GM18909 (cell line): ENCODE measurements around the gene KRTAP19-7.

Experiments used
- ATAC-seq: cut with Tn5 transposase; IDR thresholded peaks from one replicate; pipeline ENCODE4 v1.9.1; 2021; ENCODE audit warnings: mild to moderate bottlenecking; ENCODE audit not compliant: unreplicated experiment, poor library complexity

KRTAP19-7 gene

GRCh38 chr21:30561264-30561895, at the start of gene KRTAP19-7:
TSS of gene KRTAP19-7 (minus strand) at chr21:30561314. CDS start at chr21:30561289, 25 bp downstream.
- no peak for ATAC-seq

- no peak for ATAC-seq
These were observed 44.9 kb upstream of the KRTAP19-7 start for GRCh38 chr21:30605968-30606367.

- ATAC-seq, result no peak
These were observed 39.7 kb upstream of the KRTAP19-7 start, which contains the start of gene KRTAP22-1 for GRCh38 chr21:30600787-30601186. TSS of gene KRTAP22-1 (plus strand) at chr21:30601087.

- ATAC-seq, result no peak
These were observed 37.7 kb upstream of the KRTAP19-7 start, which contains the start of gene KRTAP6-2 for GRCh38 chr21:30598802-30599201. TSS of gene KRTAP6-2 (minus strand) at chr21:30598902. CDS start at chr21:30598874, 28 bp downstream.

GRCh38 chr21:30592140-30592539, 31.0 kb upstream of the KRTAP19-7 start, which contains the start of gene KRTAP6-3:
TSS of gene KRTAP6-3 (plus strand) at chr21:30592440. CDS start at chr21:30592446, 6 bp downstream.
- no peak for ATAC-seq

GRCh38 chr21:30590297-30590696, 29.2 kb upstream of the KRTAP19-7 start, which contains the start of gene KRTAP22-2:
TSS of gene KRTAP22-2 (minus strand) at chr21:30590397.
- no peak for ATAC-seq

- no peak for ATAC-seq
These were observed 21.8 kb upstream of the KRTAP19-7 start for GRCh38 chr21:30582870-30583269.

- no peak for ATAC-seq
These were observed 19.0 kb upstream of the KRTAP19-7 start for GRCh38 chr21:30580132-30580531.

GRCh38 chr21:30579346-30579745, 18.2 kb upstream of the KRTAP19-7 start:
- no peak for ATAC-seq

GRCh38 chr21:30577766-30578165, 16.7 kb upstream of the KRTAP19-7 start:
- ATAC-seq, result no peak

GRCh38 chr21:30567617-30568016, 6.5 kb upstream of the KRTAP19-7 start:
- ATAC-seq, result no peak

- ATAC-seq, result no peak
These were observed 2.5 kb upstream of the KRTAP19-7 start for GRCh38 chr21:30563630-30564029.

GRCh38 chr21:30563072-30563471, 2.0 kb upstream of the KRTAP19-7 start:
- ATAC-seq, result no peak

GRCh38 chr21:30561957-30562356, 843 bp upstream of the KRTAP19-7 start:
- no peak for ATAC-seq

GRCh38 chr21:30555095-30555494, 6.0 kb downstream of the KRTAP19-7 start:
- no peak for ATAC-seq

- no peak for ATAC-seq
These were observed 8.3 kb downstream of the KRTAP19-7 start for GRCh38 chr21:30552782-30553181.

- no peak for ATAC-seq
These were observed 19.4 kb downstream of the KRTAP19-7 start, which contains the start of gene KRTAP19-6 for GRCh38 chr21:30541764-30542163. TSS of gene KRTAP19-6 (minus strand) at chr21:30541864. CDS start at chr21:30541833, 31 bp downstream.

- no peak for ATAC-seq
These were observed 42.2 kb downstream of the KRTAP19-7 start for GRCh38 chr21:30518876-30519275.

- no peak for ATAC-seq
These were observed 45.4 kb downstream of the KRTAP19-7 start for GRCh38 chr21:30515681-30516080.
